Measurements from ENCODE around the gene CDC42SE1. TPM values are rescaled to one million over a fixed set of nuclear protein-coding genes. Genes with fewer than 3 reads are reported as not detected.

CDC42SE1 gene
- total and polyA plus RNA-seq, 9 of the 15 experiments (the other 6 are each of a cell fraction or from before 2014, with no cell fraction given): 78.1 to 189 (median 114) TPM

DNA sequence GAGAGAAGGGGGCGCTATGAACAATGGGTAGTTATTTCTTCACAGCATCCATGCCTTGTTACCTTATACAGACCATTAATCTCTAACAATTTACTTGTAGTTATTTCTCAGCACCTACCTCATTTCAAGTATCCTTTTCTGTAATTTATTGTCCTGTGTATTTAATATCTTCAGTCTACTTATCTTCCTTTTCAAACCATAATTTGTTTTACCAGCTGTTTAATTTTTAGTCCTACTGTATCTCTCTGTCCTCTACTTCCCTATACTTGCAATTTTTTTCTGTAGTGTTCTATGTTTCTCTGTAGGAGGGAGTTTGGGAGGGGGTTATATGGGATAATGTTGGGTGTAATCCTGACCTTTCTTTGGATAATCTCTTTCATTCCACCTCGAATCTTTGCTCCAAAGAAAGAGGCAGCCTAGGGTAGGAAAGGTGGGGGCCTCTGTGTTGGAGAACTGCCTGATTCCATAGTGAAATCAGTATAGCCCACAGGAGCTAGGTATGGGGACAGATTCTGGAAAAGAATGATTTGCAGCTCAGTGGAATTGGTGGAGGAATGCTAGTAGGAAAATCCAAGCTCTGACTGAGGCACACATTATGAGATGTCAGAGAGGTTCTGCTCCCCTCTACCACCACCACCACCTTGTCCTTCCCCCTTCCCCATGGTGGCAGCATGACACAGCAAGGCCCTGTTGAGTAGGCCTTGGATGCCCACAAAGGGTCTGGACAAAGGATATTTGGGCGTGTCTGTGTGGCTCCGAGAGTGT is 1.4 kb upstream of the CDC42SE1 start:
- ChIA-PET POLR2A (interaction anchor here (0.6 to 2.0 kb wide), 9 partner anchors 9 to 104 kb away, joined by 3 to 10 read pairs (median 4); partner anchors contain the start of gene C1orf56), CTCF (ENCODE audit: low intra/inter-chr PET ratio) (interaction anchor here (0.5 to 0.7 kb wide), 2 partner anchors 37 to 500 kb away, joined by 3 read pairs; no protein-coding TSS in a partner anchor)
- H3K79me2 ChIP-seq (ENCODE audit: control insufficient read depth, insufficient read depth, low read length): peaks cover 93% of the 10 kb centered on the region
- no peaks in the 10 kb centered on the region for H3K9me1 ChIP-seq (ENCODE audit: control insufficient read depth, insufficient read depth, low read length)
- in situ Hi-C loops (cut with MboI) (no loop called here), intact Hi-C loops (cut with micrococcal nuclease) (no loop called here)
- no peaks in the 10 kb centered on the region for H4K20me1 ChIP-seq (replicated peaks; ENCODE audit: control insufficient read depth, insufficient read depth, low read length)
- H3K36me3 ChIP-seq (ENCODE audit: control insufficient read depth, insufficient read depth, low read length): peaks cover 43% of the 10 kb centered on the region
- H3K4me2 ChIP-seq (ENCODE audit: insufficient read depth, low read length): peak overlapping the region; percentile 96
- H3K27ac ChIP-seq (ENCODE audit: extremely low read depth, low read depth, low read length): peak overlapping the region; percentile 91
- ATAC-seq: peak; percentile 7
- DNase-seq (ENCODE audit: extremely low read depth in 1 of 4, low spot score in 3 of 4): peak in 2 of 4 experiments; percentile 18 to 65
- no peaks in the 10 kb centered on the region for H3K27me3 ChIP-seq (ENCODE audit: control insufficient read depth in 2 of 2, insufficient read depth in 2 of 2, low read length in 2 of 2)
- H2AFZ ChIP-seq (ENCODE audit: low read depth, low read length): peak overlapping the region; percentile 37
- BruUV-seq (replicated peaks): TSS peak; percentile 67
- peak overlapping the region; percentile 92 to 97; a peak in 3 of 4 replicates for H3K9ac ChIP-seq (ENCODE audit: insufficient read depth in 1 of 2, low read depth in 2 of 2, low read length in 2 of 2)
- peaks cover 31% of the 10 kb centered on the region in 2 experiments for H3K4me1 ChIP-seq (replicated peaks in 1 of 2; ENCODE audit: control insufficient read depth in 2 of 2, insufficient read depth in 2 of 2, low read length in 2 of 2)
- no peaks in the 10 kb centered on the region for H3K9me3 ChIP-seq (replicated peaks; ENCODE audit: control insufficient read depth, insufficient read depth, low read depth, low read length)
- H3K4me3 ChIP-seq: peak overlapping the region; percentile 95
- FAIRE-seq: peak; percentile 71
- 0% methylated on average over 4 of the region's 4 CpGs for WGBS (ENCODE audit: insufficient coverage, low coverage, missing lambda C conversion rate)
- TF ChIP-seq, protein P1, sequence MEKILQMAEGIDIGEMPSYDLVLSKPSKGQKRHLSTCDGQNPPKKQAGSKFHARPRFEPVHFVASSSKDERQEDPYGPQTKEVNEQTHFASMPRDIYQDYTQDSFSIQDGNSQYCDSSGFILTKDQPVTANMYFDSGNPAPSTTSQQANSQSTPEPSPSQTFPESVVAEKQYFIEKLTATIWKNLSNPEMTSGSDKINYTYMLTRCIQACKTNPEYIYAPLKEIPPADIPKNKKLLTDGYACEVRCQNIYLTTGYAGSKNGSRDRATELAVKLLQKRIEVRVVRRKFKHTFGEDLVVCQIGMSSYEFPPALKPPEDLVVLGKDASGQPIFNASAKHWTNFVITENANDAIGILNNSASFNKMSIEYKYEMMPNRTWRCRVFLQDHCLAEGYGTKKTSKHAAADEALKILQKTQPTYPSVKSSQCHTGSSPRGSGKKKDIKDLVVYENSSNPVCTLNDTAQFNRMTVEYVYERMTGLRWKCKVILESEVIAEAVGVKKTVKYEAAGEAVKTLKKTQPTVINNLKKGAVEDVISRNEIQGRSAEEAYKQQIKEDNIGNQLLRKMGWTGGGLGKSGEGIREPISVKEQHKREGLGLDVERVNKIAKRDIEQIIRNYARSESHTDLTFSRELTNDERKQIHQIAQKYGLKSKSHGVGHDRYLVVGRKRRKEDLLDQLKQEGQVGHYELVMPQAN (IDR thresholded peaks at IDR 0.05; ENCODE audit: borderline replicate concordance): peak; percentile 11
- TF ChIP-seq ZNF316 (IDR thresholded peaks at IDR 0.05) (peak; percentile 42; the same call in 1 of the 2 replicates), SIN3B (IDR thresholded peaks at IDR 0.05; ENCODE audit: low read depth) (no peak), HDGF (IDR thresholded peaks at IDR 0.05) (0 out of 2 replicates have a peak, but pooled peaks have one; percentile 41), SOX6 (IDR thresholded peaks at IDR 0.05) (peak; percentile 28; the same call in 1 of the 2 replicates)
- TF ChIP-seq, protein P2, sequence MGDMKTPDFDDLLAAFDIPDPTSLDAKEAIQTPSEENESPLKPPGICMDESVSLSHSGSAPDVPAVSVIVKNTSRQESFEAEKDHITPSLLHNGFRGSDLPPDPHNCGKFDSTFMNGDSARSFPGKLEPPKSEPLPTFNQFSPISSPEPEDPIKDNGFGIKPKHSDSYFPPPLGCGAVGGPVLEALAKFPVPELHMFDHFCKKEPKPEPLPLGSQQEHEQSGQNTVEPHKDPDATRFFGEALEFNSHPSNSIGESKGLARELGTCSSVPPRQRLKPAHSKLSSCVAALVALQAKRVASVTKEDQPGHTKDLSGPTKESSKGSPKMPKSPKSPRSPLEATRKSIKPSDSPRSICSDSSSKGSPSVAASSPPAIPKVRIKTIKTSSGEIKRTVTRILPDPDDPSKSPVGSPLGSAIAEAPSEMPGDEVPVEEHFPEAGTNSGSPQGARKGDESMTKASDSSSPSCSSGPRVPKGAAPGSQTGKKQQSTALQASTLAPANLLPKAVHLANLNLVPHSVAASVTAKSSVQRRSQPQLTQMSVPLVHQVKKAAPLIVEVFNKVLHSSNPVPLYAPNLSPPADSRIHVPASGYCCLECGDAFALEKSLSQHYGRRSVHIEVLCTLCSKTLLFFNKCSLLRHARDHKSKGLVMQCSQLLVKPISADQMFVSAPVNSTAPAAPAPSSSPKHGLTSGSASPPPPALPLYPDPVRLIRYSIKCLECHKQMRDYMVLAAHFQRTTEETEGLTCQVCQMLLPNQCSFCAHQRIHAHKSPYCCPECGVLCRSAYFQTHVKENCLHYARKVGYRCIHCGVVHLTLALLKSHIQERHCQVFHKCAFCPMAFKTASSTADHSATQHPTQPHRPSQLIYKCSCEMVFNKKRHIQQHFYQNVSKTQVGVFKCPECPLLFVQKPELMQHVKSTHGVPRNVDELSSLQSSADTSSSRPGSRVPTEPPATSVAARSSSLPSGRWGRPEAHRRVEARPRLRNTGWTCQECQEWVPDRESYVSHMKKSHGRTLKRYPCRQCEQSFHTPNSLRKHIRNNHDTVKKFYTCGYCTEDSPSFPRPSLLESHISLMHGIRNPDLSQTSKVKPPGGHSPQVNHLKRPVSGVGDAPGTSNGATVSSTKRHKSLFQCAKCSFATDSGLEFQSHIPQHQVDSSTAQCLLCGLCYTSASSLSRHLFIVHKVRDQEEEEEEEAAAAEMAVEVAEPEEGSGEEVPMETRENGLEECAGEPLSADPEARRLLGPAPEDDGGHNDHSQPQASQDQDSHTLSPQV (IDR thresholded peaks at IDR 0.05): peak; percentile 65; the same call in 1 of the 2 replicates
- TF ChIP-seq, protein P3, sequence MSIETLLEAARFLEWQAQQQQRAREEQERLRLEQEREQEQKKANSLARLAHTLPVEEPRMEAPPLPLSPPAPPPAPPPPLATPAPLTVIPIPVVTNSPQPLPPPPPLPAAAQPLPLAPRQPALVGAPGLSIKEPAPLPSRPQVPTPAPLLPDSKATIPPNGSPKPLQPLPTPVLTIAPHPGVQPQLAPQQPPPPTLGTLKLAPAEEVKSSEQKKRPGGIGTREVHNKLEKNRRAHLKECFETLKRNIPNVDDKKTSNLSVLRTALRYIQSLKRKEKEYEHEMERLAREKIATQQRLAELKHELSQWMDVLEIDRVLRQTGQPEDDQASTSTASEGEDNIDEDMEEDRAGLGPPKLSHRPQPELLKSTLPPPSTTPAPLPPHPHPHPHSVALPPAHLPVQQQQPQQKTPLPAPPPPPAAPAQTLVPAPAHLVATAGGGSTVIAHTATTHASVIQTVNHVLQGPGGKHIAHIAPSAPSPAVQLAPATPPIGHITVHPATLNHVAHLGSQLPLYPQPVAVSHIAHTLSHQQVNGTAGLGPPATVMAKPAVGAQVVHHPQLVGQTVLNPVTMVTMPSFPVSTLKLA (conservative IDR thresholded peaks at IDR 0.05): 0 out of 4 replicates have a peak, but pooled peaks of 1 of the 2 experiments have one; percentile 23
- TF ChIP-seq, protein P4, sequence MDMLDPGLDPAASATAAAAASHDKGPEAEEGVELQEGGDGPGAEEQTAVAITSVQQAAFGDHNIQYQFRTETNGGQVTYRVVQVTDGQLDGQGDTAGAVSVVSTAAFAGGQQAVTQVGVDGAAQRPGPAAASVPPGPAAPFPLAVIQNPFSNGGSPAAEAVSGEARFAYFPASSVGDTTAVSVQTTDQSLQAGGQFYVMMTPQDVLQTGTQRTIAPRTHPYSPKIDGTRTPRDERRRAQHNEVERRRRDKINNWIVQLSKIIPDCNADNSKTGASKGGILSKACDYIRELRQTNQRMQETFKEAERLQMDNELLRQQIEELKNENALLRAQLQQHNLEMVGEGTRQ (CRISPR knock-in tag; IDR thresholded peaks at IDR 0.05): no peak
- TF ChIP-seq, protein P5, sequence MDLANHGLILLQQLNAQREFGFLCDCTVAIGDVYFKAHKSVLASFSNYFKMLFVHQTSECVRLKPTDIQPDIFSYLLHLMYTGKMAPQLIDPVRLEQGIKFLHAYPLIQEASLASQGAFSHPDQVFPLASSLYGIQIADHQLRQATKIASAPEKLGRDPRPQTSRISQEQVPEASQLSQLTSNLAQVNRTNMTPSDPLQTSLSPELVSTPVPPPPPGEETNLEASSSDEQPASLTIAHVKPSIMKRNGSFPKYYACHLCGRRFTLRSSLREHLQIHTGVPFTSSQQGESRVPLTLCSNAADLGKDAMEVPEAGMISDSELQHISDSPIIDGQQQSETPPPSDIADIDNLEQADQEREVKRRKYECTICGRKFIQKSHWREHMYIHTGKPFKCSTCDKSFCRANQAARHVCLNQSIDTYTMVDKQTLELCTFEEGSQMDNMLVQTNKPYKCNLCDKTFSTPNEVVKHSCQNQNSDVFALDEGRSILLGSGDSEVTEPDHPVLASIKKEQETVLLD (IDR thresholded peaks at IDR 0.05): 0 out of 2 replicates have a peak, but pooled peaks have one; percentile 43

All from K562 (cell line).